DND-41 (cell line): ENCODE results near the gene SFMBT2.

ENCODE experiments used
- EZH2 ChIP-seq: IDR thresholded peaks from 3 replicates; pipeline ENCODE4 v1.6.1; 2012; ENCODE audit warnings: borderline replicate concordance, low read depth, mild to moderate bottlenecking, moderate library complexity, low read length, inconsistent platforms; ENCODE audit not compliant: severe bottlenecking
- TF ChIP-seq, protein P1 (sequence below): IDR thresholded peaks from 2 replicates; pipeline ENCODE4 v1.5.1; 2012; ENCODE audit warnings: borderline replicate concordance, low read length, moderate library complexity, mild to moderate bottlenecking; ENCODE audit not compliant: poor library complexity, severe bottlenecking; ENCODE audit errors: extremely low read depth

GRCh38 chr10:7161484-7162250 lies 249.2 kb downstream of the SFMBT2 start:
- TF ChIP-seq, protein P1, sequence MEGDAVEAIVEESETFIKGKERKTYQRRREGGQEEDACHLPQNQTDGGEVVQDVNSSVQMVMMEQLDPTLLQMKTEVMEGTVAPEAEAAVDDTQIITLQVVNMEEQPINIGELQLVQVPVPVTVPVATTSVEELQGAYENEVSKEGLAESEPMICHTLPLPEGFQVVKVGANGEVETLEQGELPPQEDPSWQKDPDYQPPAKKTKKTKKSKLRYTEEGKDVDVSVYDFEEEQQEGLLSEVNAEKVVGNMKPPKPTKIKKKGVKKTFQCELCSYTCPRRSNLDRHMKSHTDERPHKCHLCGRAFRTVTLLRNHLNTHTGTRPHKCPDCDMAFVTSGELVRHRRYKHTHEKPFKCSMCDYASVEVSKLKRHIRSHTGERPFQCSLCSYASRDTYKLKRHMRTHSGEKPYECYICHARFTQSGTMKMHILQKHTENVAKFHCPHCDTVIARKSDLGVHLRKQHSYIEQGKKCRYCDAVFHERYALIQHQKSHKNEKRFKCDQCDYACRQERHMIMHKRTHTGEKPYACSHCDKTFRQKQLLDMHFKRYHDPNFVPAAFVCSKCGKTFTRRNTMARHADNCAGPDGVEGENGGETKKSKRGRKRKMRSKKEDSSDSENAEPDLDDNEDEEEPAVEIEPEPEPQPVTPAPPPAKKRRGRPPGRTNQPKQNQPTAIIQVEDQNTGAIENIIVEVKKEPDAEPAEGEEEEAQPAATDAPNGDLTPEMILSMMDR = no peak
- TF ChIP-seq EZH2 = no peak
